ENCODE measurements around the gene FAM187B. TPM values are rescaled to one million over a fixed set of nuclear protein-coding genes. Genes with fewer than 3 reads are reported as not detected.

FAM187B gene
- not detected in 2 replicates for total RNA-seq (2012; rRNA removed)
- polyA plus RNA-seq (2012; rRNA removed) = not detected in 2 replicates
- not detected in 2 replicates for polyA plus RNA-seq (2012; cell fraction: cytosol; rRNA removed)
- polyA plus RNA-seq (2012; cell fraction: nucleus; rRNA removed; ENCODE audit: low replicate concordance) = not detected in 2 replicates
- Bru-seq, nascent RNA = not detected
- not detected for BruChase-seq, experiment 1, labeled RNA remaining after a 6-hour chase
- BruChase-seq, experiment 2, labeled RNA remaining after a 2-hour chase = not detected
- long read RNA-seq = 0 reads

GRCh38 chr19:35228177-35228930 is at the start of gene FAM187B:
Gene FAM187B, minus strand, starts transcription at chr19:35228739. Its CDS starts 59 bp downstream, at chr19:35228680.
- no peaks in the 10 kb centered on the region; the same call in 1 of the 2 replicates for H3K9me3 ChIP-seq (ENCODE audit: control insufficient read depth, insufficient read depth, low read length)
- no peak within 1 kb of the TSS for H3K27ac ChIP-seq (ENCODE audit: insufficient read depth, low read length)
- intact Hi-C loops (cut with micrococcal nuclease) = no loop called here
- no peak within 1 kb of the TSS for H2BK5ac ChIP-seq (ENCODE audit: low read depth, low read length, poor library complexity, severe bottlenecking)
- ChIA-PET POLR2A (ENCODE audit: unreplicated experiment) (no interaction called here), CTCF (interaction anchor here (0.7 kb wide), 1 partner anchor 29 kb away, joined by 4 read pairs; no protein-coding TSS in a partner anchor)
- no TSS peak for BruUV-seq (replicated peaks)
- no peak within 1 kb of the TSS for H2AK9ac ChIP-seq (replicated peaks; ENCODE audit: low read depth, low read length, poor library complexity)
- peaks cover 13% of the 10 kb centered on the region for H3K27me3 ChIP-seq (ENCODE audit: control insufficient read depth, insufficient read depth, low read length)
- no peak within 1 kb of the TSS for H3K4me2 ChIP-seq (ENCODE audit: low read depth, low read length)
- H2AK5ac ChIP-seq (ENCODE audit: low read depth, low read length) = no peak within 1 kb of the TSS
- no peak within 1 kb of the TSS for H3K4ac ChIP-seq (ENCODE audit: low read depth, low read length)
- no peak within 1 kb of the TSS for H3K9ac ChIP-seq (ENCODE audit: low read depth, low read length)
- H3K56ac ChIP-seq (ENCODE audit: extremely low read depth, insufficient read depth, low read length) = no peak within 1 kb of the TSS
- H3K4me3 ChIP-seq (ENCODE audit: insufficient read depth, low read depth, low read length) = no peak within 1 kb of the TSS
- no peak within 1 kb of the TSS for H4K5ac ChIP-seq (ENCODE audit: low read depth, low read length)
- WGBS, 2 experiments (ENCODE audit: extremely low coverage in 2 of 2, insufficient read length in 1 of 2) = 68% methylated on average over 5 of the region's 14 CpGs; no CpG with 5 or more reads in 1 of the 2 experiments
- no peaks in the 10 kb centered on the region for H3K9me1 ChIP-seq (ENCODE audit: insufficient read depth, low read length)
- H2BK20ac ChIP-seq (ENCODE audit: low read depth, low read length) = no peak within 1 kb of the TSS
- TF ChIP-seq POLR2A (IDR thresholded peaks at IDR 0.05; ENCODE audit: low read depth, low read length) (no peak), MAZ (IDR thresholded peaks at IDR 0.05; ENCODE audit: borderline replicate concordance, low read depth, low read length) (no peak), ELK1 (IDR thresholded peaks at IDR 0.05; ENCODE audit: borderline replicate concordance, low read depth, low read length) (no peak), RFX5 (IDR thresholded peaks at IDR 0.05; ENCODE audit: low read depth, low read length) (no peak), FOS (IDR thresholded peaks at IDR 0.05; ENCODE audit: low read depth, low read length) (no peak), CEBPB (IDR thresholded peaks at IDR 0.05; ENCODE audit: low read depth, low read length) (no peak), CHD1 (IDR thresholded peaks at IDR 0.05; ENCODE audit: low read depth, low read length) (no peak), NFE2L2 (IDR thresholded peaks at IDR 0.05; ENCODE audit: low read depth, low read length) (no peak), RAD21 (IDR thresholded peaks at IDR 0.05; ENCODE audit: low read length) (no peak), SMC3 (IDR thresholded peaks at IDR 0.05; ENCODE audit: low read depth, low read length) (no peak), USF2 (IDR thresholded peaks at IDR 0.05; ENCODE audit: low read depth, low read length) (no peak)
- no peak within 1 kb of the TSS for H2BK15ac ChIP-seq (ENCODE audit: low read depth, low read length)
- no peak for ATAC-seq (ENCODE audit: low read depth)
- DNase-seq = no peak
- H3K23ac ChIP-seq (ENCODE audit: low read depth, low read length) = no peak within 1 kb of the TSS
- H3K4me1 ChIP-seq (ENCODE audit: control insufficient read depth, insufficient read depth, low read length) = no peaks in the 10 kb centered on the region
- H3K14ac ChIP-seq (replicated peaks; ENCODE audit: low read depth, low read length) = no peak within 1 kb of the TSS
- no peaks in the 10 kb centered on the region for H3K36me3 ChIP-seq (ENCODE audit: control insufficient read depth, insufficient read depth, low read length)
- no peak within 1 kb of the TSS for H3K18ac ChIP-seq (ENCODE audit: low read depth, low read length)
- in situ Hi-C loops (cut with MboI; ENCODE audit: low sequenced_read_pairs) = no loop called here
- no peak within 1 kb of the TSS for H4K91ac ChIP-seq (ENCODE audit: insufficient read depth, low read depth, low read length)
- no peaks in the 10 kb centered on the region for H3K79me1 ChIP-seq (ENCODE audit: low read depth in 1 of 2, low read length in 2 of 2)
- H2BK120ac ChIP-seq (ENCODE audit: low read depth, low read length) = no peak within 1 kb of the TSS
- H2AFZ ChIP-seq (replicated peaks; ENCODE audit: low read length, poor library complexity) = no peak within 1 kb of the TSS
- H4K8ac ChIP-seq (ENCODE audit: low read depth in 2 of 2, low read length in 2 of 2) = no peak within 1 kb of the TSS
- dilution Hi-C loops (cut with HindIII; ENCODE audit: low sequenced_read_pairs, unreplicated experiment) = no loop called here
- no peaks in the 10 kb centered on the region for H4K20me1 ChIP-seq (ENCODE audit: insufficient read depth, low read length)
